Measurements from ENCODE around the gene CEP290.
A peak's percentile ranks its signal among the peaks of the same experiment; 100 is the strongest.

The CEP290 gene

GRCh38 chr12:88141774-88142609, at the start of gene CEP290, which contains the start of gene TMTC3:
Gene CEP290 (minus strand): TSS chr12:88142088. CDS start chr12:88141307, 781 bp downstream.
Gene TMTC3 (plus strand): TSS chr12:88142307. CDS start chr12:88148316, 6,009 bp downstream.
- DNase-seq (ENCODE audit: low read depth) = peak; percentile 99

- no peak for DNase-seq (ENCODE audit: low read depth)
These were observed 46.3 kb upstream of the CEP290 start for GRCh38 chr12:88188180-88188579.

GRCh38 chr12:88187571-88187970, 45.7 kb upstream of the CEP290 start:
- DNase-seq (ENCODE audit: low read depth) = no peak

- peak; percentile 59 for DNase-seq (ENCODE audit: low read depth)
These were observed 44.1 kb upstream of the CEP290 start for GRCh38 chr12:88185988-88186387.

- DNase-seq (ENCODE audit: low read depth) = no peak
These were observed 43.4 kb upstream of the CEP290 start for GRCh38 chr12:88185279-88185678.

GRCh38 chr12:88184196-88184595, 42.3 kb upstream of the CEP290 start:
- DNase-seq (ENCODE audit: low read depth) = no peak

GRCh38 chr12:88182416-88182815, 40.5 kb upstream of the CEP290 start:
- DNase-seq (ENCODE audit: low read depth) = no peak

- no peak for DNase-seq (ENCODE audit: low read depth)
These were observed 40.0 kb upstream of the CEP290 start for GRCh38 chr12:88181881-88182280.

GRCh38 chr12:88179436-88180014, 37.6 kb upstream of the CEP290 start:
- DNase-seq (ENCODE audit: low read depth) = no peak

GRCh38 chr12:88175544-88175943, 33.7 kb upstream of the CEP290 start:
- DNase-seq (ENCODE audit: low read depth) = no peak

- DNase-seq (ENCODE audit: low read depth) = peak; percentile 2
These were observed 31.0 kb upstream of the CEP290 start for GRCh38 chr12:88172844-88173407.

GRCh38 chr12:88167384-88167783, 25.5 kb upstream of the CEP290 start:
- DNase-seq (ENCODE audit: low read depth) = no peak

GRCh38 chr12:88166179-88166578, 24.3 kb upstream of the CEP290 start:
- DNase-seq (ENCODE audit: low read depth) = no peak

GRCh38 chr12:88163371-88163770, 21.5 kb upstream of the CEP290 start:
- peak; percentile 14 for DNase-seq (ENCODE audit: low read depth)

- DNase-seq (ENCODE audit: low read depth) = no peak
These were observed 14.3 kb upstream of the CEP290 start for GRCh38 chr12:88156075-88156654.

GRCh38 chr12:88153959-88154358, 12.1 kb upstream of the CEP290 start:
- peak; percentile 43 for DNase-seq (ENCODE audit: low read depth)

- no peak for DNase-seq (ENCODE audit: low read depth)
These were observed 8.2 kb upstream of the CEP290 start for GRCh38 chr12:88150063-88150462.

- DNase-seq (ENCODE audit: low read depth) = no peak
These were observed 3.9 kb upstream of the CEP290 start for GRCh38 chr12:88145567-88146505.

- DNase-seq (ENCODE audit: low read depth) = no peak
These were observed 2.9 kb upstream of the CEP290 start for GRCh38 chr12:88144546-88145468.

- no peak for DNase-seq (ENCODE audit: low read depth)
These were observed 2.1 kb upstream of the CEP290 start for GRCh38 chr12:88144037-88144436.

GRCh38 chr12:88142610-88142991, 713 bp upstream of the CEP290 start:
- no peak for DNase-seq (ENCODE audit: low read depth)

Measured in fibroblast of gingiva (primary cell).